H1 (cell line): ENCODE data around the gene IQSEC3. TPM values are rescaled to one million over a fixed set of nuclear protein-coding genes. Genes with fewer than 3 reads are reported as not detected.
A peak's percentile ranks its signal among the peaks of the same experiment; 100 is the strongest.

Experiments used
- CTCF ChIA-PET: fragments of 300-600 bp; sonication (Branson Sonifier 250); formaldehyde crosslinking; loops from one replicate; lab custom pipeline; 2021; ENCODE audit not compliant: partially characterized antibody; lab: Charles Lee
- POLR2A ChIA-PET: fragments of 300-600 bp; sonication (Branson Sonifier 250); formaldehyde crosslinking; loops from one replicate; lab custom pipeline; 2021; ENCODE audit warnings: inconsistent platforms; ENCODE audit not compliant: partially characterized antibody; lab: Charles Lee
- DNase-seq, 2 experiments: peaks; one replicate each; pipeline versions ENCODE4 v3.0.0 to v3.0.0-alpha.2; 2010 to 2022; ENCODE audit warnings: low spot score in 2 of 2, low read depth in 1 of 2, mixed read lengths in 1 of 2
- FAIRE-seq: peaks from 2 replicates; lab custom pipeline; 2011; peaks lifted over from hg19 to GRCh38; lab: Jason Lieb, UNC
- H2AFZ ChIP-seq: 2 replicates; pipeline ENCODE4 v1.8.1; 2012; ENCODE audit warnings: low read length, inconsistent platforms
- H2AK5ac ChIP-seq: 2 replicates; pipeline ENCODE4 v1.6.1; 2013; ENCODE audit warnings: low read depth, low read length
- H2BK120ac ChIP-seq: replicated peaks from 2 replicates; pipeline ENCODE3; 2013; ENCODE audit warnings: low read depth, low read length, inconsistent platforms
- H2BK12ac ChIP-seq: 2 replicates; pipeline ENCODE4 v1.6.1; 2013; ENCODE audit warnings: low read depth, low read length
- H2BK15ac ChIP-seq: 2 replicates; pipeline ENCODE4 v1.6.1; 2013; ENCODE audit warnings: low read length
- H2BK20ac ChIP-seq: 2 replicates; pipeline ENCODE4 v1.6.1; 2013; ENCODE audit warnings: low read length
- H2BK5ac ChIP-seq: 2 replicates; pipeline ENCODE4 v1.6.1; 2013; ENCODE audit warnings: low read depth, low read length
- H3K14ac ChIP-seq: 2 replicates; pipeline ENCODE4 v1.6.1; 2013; ENCODE audit warnings: inconsistent platforms; ENCODE audit not compliant: insufficient read length
- H3K18ac ChIP-seq: 2 replicates; pipeline ENCODE4 v1.6.1; 2013; ENCODE audit warnings: low read length; ENCODE audit errors: extremely low read depth
- H3K23ac ChIP-seq: 2 replicates; pipeline ENCODE4 v1.6.1; 2013; ENCODE audit warnings: inconsistent platforms; ENCODE audit not compliant: insufficient read length
- H3K23me2 ChIP-seq: 2 replicates; pipeline ENCODE4 v1.6.1; 2013; ENCODE audit warnings: low read depth, low read length
- H3K27ac ChIP-seq: 2 replicates; pipeline ENCODE4 v1.6.1; 2011; ENCODE audit warnings: low read depth, low read length, inconsistent platforms
- H3K27me3 ChIP-seq, 4 experiments: replicated peaks in 1 of 4; 1 replicate in 1 of 4; 2 replicates in 3 of 4; pipeline versions ENCODE4 v1.6.1 to v1.8.1; 2011 to 2013; ENCODE audit warnings: low read length in 3 of 4, mild to moderate bottlenecking in 3 of 4, inconsistent platforms in 2 of 4, mixed read lengths in 2 of 4, moderate library complexity in 1 of 4; ENCODE audit not compliant: control insufficient read depth in 3 of 4, insufficient read depth in 3 of 4; ENCODE audit errors: extremely low read depth in 1 of 4
- H3K36me3 ChIP-seq, 4 experiments: 2 replicates each; pipeline versions ENCODE4 v1.6.1 to v1.8.1; 2011 to 2013; ENCODE audit warnings: mild to moderate bottlenecking in 4 of 4, low read length in 3 of 4, moderate library complexity in 2 of 4, control low read depth in 1 of 4, inconsistent platforms in 1 of 4; ENCODE audit not compliant: insufficient read depth in 4 of 4, control insufficient read depth in 2 of 4
- H3K4ac ChIP-seq: replicated peaks from 2 replicates; pipeline ENCODE3; 2013; ENCODE audit warnings: low read length, low read depth, mixed read lengths, inconsistent platforms; ENCODE audit not compliant: insufficient read length
- H3K4me1 ChIP-seq, 4 experiments: replicated peaks in 1 of 4; 1 replicate in 1 of 4; 2 replicates in 3 of 4; pipeline versions ENCODE4 v1.6.1 to v1.8.1; 2011 to 2013; ENCODE audit warnings: low read length in 3 of 4, inconsistent platforms in 2 of 4, mixed read lengths in 1 of 4; ENCODE audit not compliant: insufficient read depth in 4 of 4, control insufficient read depth in 3 of 4
- H3K4me2 ChIP-seq, 2 experiments: 2 replicates each; pipeline versions ENCODE4 v1.6.1 to v1.8.1; 2011 to 2013; ENCODE audit warnings: low read depth in 2 of 2, low read length in 2 of 2, control low read depth in 1 of 2, inconsistent platforms in 1 of 2, mild to moderate bottlenecking in 1 of 2; ENCODE audit not compliant: insufficient read depth in 1 of 2
- H3K4me3 ChIP-seq, 4 experiments: fragments of 200-600, 300-600 bp in 1 of 4; sonication (generic), shearing (Covaris generic), sonication (Bioruptor Twin) in 1 of 4; 2 replicates each; pipeline versions ENCODE4 v1.5.1 to v1.8.1; 2011 to 2016; ENCODE audit warnings: low read length in 4 of 4, low read depth in 3 of 4, control low read depth in 2 of 4, inconsistent platforms in 2 of 4, mild to moderate bottlenecking in 2 of 4, mixed read lengths in 1 of 4, moderate library complexity in 1 of 4; ENCODE audit not compliant: insufficient read depth in 2 of 4; ENCODE audit errors: extremely low read depth in 1 of 4
- H3K56ac ChIP-seq: replicated peaks from 2 replicates; pipeline ENCODE3; 2013; ENCODE audit warnings: low read depth, mild to moderate bottlenecking, mixed read lengths, low read length, inconsistent platforms; ENCODE audit not compliant: insufficient read length
- H3K79me1 ChIP-seq: 2 replicates; pipeline ENCODE4 v1.6.1; 2013; ENCODE audit warnings: low read depth, low read length, control low read depth
- H3K79me2 ChIP-seq, 2 experiments: 2 replicates each; pipeline versions ENCODE4 v1.6.1 to v1.8.1; 2012 to 2013; ENCODE audit warnings: low read length in 2 of 2, mild to moderate bottlenecking in 2 of 2, inconsistent platforms in 1 of 2; ENCODE audit not compliant: insufficient read depth in 2 of 2, control insufficient read depth in 1 of 2
- H3K9ac ChIP-seq, 4 experiments: replicated peaks in 1 of 4; 1 replicate in 1 of 4; 2 replicates in 3 of 4; pipeline versions ENCODE4 v1.6.1 to v1.8.1; 2011 to 2013; ENCODE audit warnings: low read depth in 3 of 4, low read length in 3 of 4, control low read depth in 2 of 4, mild to moderate bottlenecking in 2 of 4, moderate library complexity in 2 of 4, inconsistent platforms in 1 of 4; ENCODE audit errors: extremely low read depth in 1 of 4
- H3K9me3 ChIP-seq, 2 experiments: 2 replicates each; pipeline versions ENCODE4 v1.6.1 to v1.8.1; 2012 to 2013; ENCODE audit warnings: mild to moderate bottlenecking in 2 of 2, moderate library complexity in 2 of 2, control low read depth in 1 of 2, inconsistent platforms in 1 of 2, low read depth in 1 of 2, low read length in 1 of 2, mixed read lengths in 1 of 2; ENCODE audit not compliant: insufficient read depth in 2 of 2
- H4K20me1 ChIP-seq, 2 experiments: replicated peaks in 1 of 2; 2 replicates each; pipeline versions ENCODE3 to v1.8.1; 2011 to 2013; ENCODE audit warnings: inconsistent platforms in 2 of 2, low read length in 2 of 2, mild to moderate bottlenecking in 1 of 2; ENCODE audit not compliant: insufficient read depth in 2 of 2, control insufficient read depth in 1 of 2
- H4K5ac ChIP-seq: 2 replicates; pipeline ENCODE4 v1.6.1; 2013; ENCODE audit warnings: low read length, low read depth, mixed read lengths, inconsistent platforms; ENCODE audit not compliant: insufficient read length
- H4K8ac ChIP-seq: 2 replicates; pipeline ENCODE4 v1.8.0; 2013; ENCODE audit warnings: mild to moderate bottlenecking, moderate library complexity, low read length, inconsistent platforms; ENCODE audit not compliant: insufficient read depth; ENCODE audit errors: extremely low read depth
- H4K91ac ChIP-seq: replicated peaks from 2 replicates; pipeline ENCODE3; 2013; ENCODE audit warnings: low read length, mixed read lengths, inconsistent platforms; ENCODE audit not compliant: insufficient read length
- ATF2 ChIP-seq: IDR thresholded peaks from 2 replicates; pipeline ENCODE4 v1.6.1; 2012; ENCODE audit warnings: low read length, inconsistent platforms
- EGR1 ChIP-seq: IDR thresholded peaks from 2 replicates; pipeline ENCODE4 v1.6.1; 2011; ENCODE audit warnings: low read depth, low read length, borderline replicate concordance
- KDM1A ChIP-seq: fragments of 200-600, 300-600 bp; sonication (generic); IDR thresholded peaks from 2 replicates; pipeline ENCODE4 v1.7.1; 2016; ENCODE audit warnings: mild to moderate bottlenecking, low read length, borderline replicate concordance
- POLR2A ChIP-seq, 2 experiments: IDR thresholded peaks; 1 replicate in 1 of 2; 2 replicates in 1 of 2; pipeline ENCODE4 v1.6.1; 2011; ENCODE audit warnings: low read depth in 2 of 2, low read length in 2 of 2, mild to moderate bottlenecking in 2 of 2; ENCODE audit errors: control extremely low read depth in 1 of 2
- POLR2AphosphoS5 ChIP-seq: IDR thresholded peaks from 2 replicates; pipeline ENCODE4 v1.6.1; 2011; ENCODE audit warnings: low read depth, low read length
- SP2 ChIP-seq: IDR thresholded peaks from 2 replicates; pipeline ENCODE4 v1.6.1; 2012; ENCODE audit warnings: mild to moderate bottlenecking, low read length, inconsistent platforms
- TCF12 ChIP-seq: IDR thresholded peaks from 2 replicates; pipeline ENCODE4 v1.6.1; 2011; ENCODE audit warnings: low read depth, mild to moderate bottlenecking, low read length
- WGBS, 2 experiments: shearing (Covaris generic) in 1 of 2; methylation state at CpG; one replicate each; pipeline versions ENCODE4 v1.1.6 to v1.1.7; 2013 to 2015; ENCODE audit warnings: low lambda C conversion rate in 2 of 2, mixed read lengths in 2 of 2, inconsistent platforms in 1 of 2, low coverage in 1 of 2, missing lambda C conversion rate in 1 of 2; ENCODE audit not compliant: insufficient replicate concordance in 2 of 2, insufficient coverage in 1 of 2, insufficient read length in 1 of 2; ENCODE audit errors: extremely low coverage in 1 of 2, missing lambda C conversion rate in 1 of 2; 5-methylcytosine and 5-hydroxymethylcytosine counted together
- polyA plus RNA-seq, 7 experiments: library from polyadenylated mRNA; depleted of rRNA in 3 of 7; stranded (reverse) in 5 of 7; unstranded in 2 of 7; fragments of >200 nt in 5 of 7; fragments of 200-250 nt in 2 of 7; gene quantifications; 1 replicate in 5 of 7; 2 replicates in 1 of 7; 4 replicates in 1 of 7; pipeline versions ENCODE4 v1.2.1 to v1.2.3, GENCODE V29; 2011 to 2013; ENCODE audit warnings: missing spikeins in 2 of 7, mixed read lengths in 2 of 7
- total RNA-seq: library from RNA; stranded (reverse); fragmentation: NEBNext Ultra II Directional; extraction: Animal tissue kit (Norgen Biotek cat#: 25700); gene quantifications from 2 replicates; pipeline ENCODE4 v1.2.1, GENCODE V29; 2021

Gene IQSEC3
- total and polyA plus RNA-seq, 2 of the 8 experiments (the other 6 are each of a cell fraction or from before 2014, with no cell fraction given): 1.2 to 3.1 TPM

- H3K27me3 ChIP-seq: peaks cover 0 to 18% (median 13%) of the 10 kb centered on the region in 4 experiments; a peak in 4 of 7 replicates
- no peaks in the 10 kb centered on the region for H3K79me1 ChIP-seq
- no peak overlapping the region for H2BK120ac ChIP-seq
- ChIA-PET POLR2A (interaction anchor here (1.3 to 2.0 kb wide), 2 partner anchors 8 to 24 kb away, joined by 3 to 8 read pairs; no protein-coding TSS in a partner anchor), CTCF (interaction anchor here (1.0 to 3.4 kb wide), 8 partner anchors 8 to 106 kb away, joined by 3 to 31 read pairs (median 6); no protein-coding TSS in a partner anchor)
- H3K4me3 ChIP-seq: no peak overlapping the region
- 80% methylated on average over 16 of the region's 16 CpGs; no CpG with 5 or more reads in 1 of the 2 experiments for WGBS, 2 experiments
- no peaks in the 10 kb centered on the region for H3K23me2 ChIP-seq
- H2BK12ac ChIP-seq: no peak overlapping the region
- peaks cover 0 to 2% of the 10 kb centered on the region in 2 experiments for H4K20me1 ChIP-seq
- no peak overlapping the region for H3K4me2 ChIP-seq
- no peaks in the 10 kb centered on the region for H3K79me2 ChIP-seq
- H3K9ac ChIP-seq: no peak overlapping the region
- no peak overlapping the region for H2BK5ac ChIP-seq
- FAIRE-seq: no peak
- no peak overlapping the region for H3K14ac ChIP-seq
- no peaks in the 10 kb centered on the region for H3K9me3 ChIP-seq
- no peak overlapping the region for H2BK20ac ChIP-seq
- no peak overlapping the region for H4K91ac ChIP-seq
- no peak overlapping the region for H2BK15ac ChIP-seq
- H3K23ac ChIP-seq: no peak overlapping the region
- H3K27ac ChIP-seq: no peak overlapping the region
- H3K4me1 ChIP-seq: peaks cover 0 to 20% (median 15%) of the 10 kb centered on the region in 4 experiments; a peak in 6 of 7 replicates
- TF ChIP-seq SP2: no peak
- peak; percentile 96; the same call in 1 of the 2 replicates for TF ChIP-seq TCF12
- TF ChIP-seq ATF2: no peak
- TF ChIP-seq EGR1: no peak
- peak; percentile 88 for TF ChIP-seq POLR2AphosphoS5
- no peak for TF ChIP-seq POLR2A (IDR thresholded peaks at IDR 0.05; ENCODE audit: control extremely low read depth in 1 of 2, low read depth in 2 of 2, low read length in 2 of 2)
- peak; percentile 63; the same call in 1 of the 2 replicates for TF ChIP-seq KDM1A
- TF ChIP-seq, all 59 proteins: peak for 3
- H3K18ac ChIP-seq: no peak overlapping the region
- H3K56ac ChIP-seq: no peak overlapping the region
- H2AFZ ChIP-seq: no peak overlapping the region
- H3K4ac ChIP-seq: no peak overlapping the region
- H4K5ac ChIP-seq: no peak overlapping the region
- H2AK5ac ChIP-seq: no peak overlapping the region
- no peak overlapping the region for H4K8ac ChIP-seq
- H3K36me3 ChIP-seq: no peaks in the 10 kb centered on the region
- no peak for DNase-seq
Measured at GRCh38 chr12:211639-212414, 145.3 kb downstream of the IQSEC3 start.
